ENCODE measurements around the gene EMC6. TPM values are rescaled to one million over a fixed set of nuclear protein-coding genes. Genes with fewer than 3 reads are reported as not detected.

The EMC6 gene
- total RNA-seq, 4 donors from 2014 or later, result 3.0 to 24.4 (median 13.2) TPM

DNA sequence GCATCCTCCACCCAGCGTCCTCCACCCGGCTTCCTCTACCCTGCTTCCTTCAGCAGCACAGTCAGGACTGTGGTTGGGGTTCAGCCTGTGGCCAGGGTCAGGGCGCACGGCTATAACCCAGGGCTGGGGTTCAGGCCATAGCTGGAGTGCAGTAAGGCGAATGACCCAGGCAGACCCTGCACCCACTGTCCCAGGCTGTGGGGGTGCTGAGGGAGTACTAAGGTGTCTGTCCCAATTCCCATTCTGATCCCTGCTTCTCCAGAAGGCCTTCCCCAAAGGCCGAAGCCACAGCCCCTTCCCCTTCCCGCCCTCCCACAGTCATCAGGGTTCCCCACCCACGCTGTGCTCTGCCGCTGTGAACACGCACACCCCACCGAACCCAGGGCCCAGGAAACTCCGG is 12.4 kb downstream of the EMC6 start:
- Histone ChIP-seq H3K36me3 (no peaks in the 10 kb centered on the region), H3K27ac (no peak overlapping the region), H3K4me3 (no peak overlapping the region), H3K27me3 (peaks cover 30% of the 10 kb centered on the region), H3K4me1 (no peaks in the 10 kb centered on the region), H3K9me3 (no peaks in the 10 kb centered on the region)
- in situ Hi-C loops (cut with MboI; ENCODE audit: low pct_ligation_motif_present in 1 of 4, low pct_unique_long_range_greater_than_20kb in 1 of 4, low sequenced_read_pairs in 3 of 4), result no loop called here
- DNase-seq, result no peak
- TF ChIP-seq POLR2A (IDR thresholded peaks at IDR 0.05) (no peak), EP300 (IDR thresholded peaks at IDR 0.05; ENCODE audit: low read depth) (no peak), POLR2AphosphoS5 (IDR thresholded peaks at IDR 0.05) (no peak)
- TF ChIP-seq, protein P1, sequence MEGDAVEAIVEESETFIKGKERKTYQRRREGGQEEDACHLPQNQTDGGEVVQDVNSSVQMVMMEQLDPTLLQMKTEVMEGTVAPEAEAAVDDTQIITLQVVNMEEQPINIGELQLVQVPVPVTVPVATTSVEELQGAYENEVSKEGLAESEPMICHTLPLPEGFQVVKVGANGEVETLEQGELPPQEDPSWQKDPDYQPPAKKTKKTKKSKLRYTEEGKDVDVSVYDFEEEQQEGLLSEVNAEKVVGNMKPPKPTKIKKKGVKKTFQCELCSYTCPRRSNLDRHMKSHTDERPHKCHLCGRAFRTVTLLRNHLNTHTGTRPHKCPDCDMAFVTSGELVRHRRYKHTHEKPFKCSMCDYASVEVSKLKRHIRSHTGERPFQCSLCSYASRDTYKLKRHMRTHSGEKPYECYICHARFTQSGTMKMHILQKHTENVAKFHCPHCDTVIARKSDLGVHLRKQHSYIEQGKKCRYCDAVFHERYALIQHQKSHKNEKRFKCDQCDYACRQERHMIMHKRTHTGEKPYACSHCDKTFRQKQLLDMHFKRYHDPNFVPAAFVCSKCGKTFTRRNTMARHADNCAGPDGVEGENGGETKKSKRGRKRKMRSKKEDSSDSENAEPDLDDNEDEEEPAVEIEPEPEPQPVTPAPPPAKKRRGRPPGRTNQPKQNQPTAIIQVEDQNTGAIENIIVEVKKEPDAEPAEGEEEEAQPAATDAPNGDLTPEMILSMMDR (IDR thresholded peaks at IDR 0.05), result no peak
- intact Hi-C loops (cut with DNase I; ENCODE audit: low total_unique reads), result no loop called here
- 84 to 90% methylated on average over 4 to 12 of the region's 12 CpGs for WGBS, 2 donors (ENCODE audit: low coverage in 1 of 2)

DNA sequence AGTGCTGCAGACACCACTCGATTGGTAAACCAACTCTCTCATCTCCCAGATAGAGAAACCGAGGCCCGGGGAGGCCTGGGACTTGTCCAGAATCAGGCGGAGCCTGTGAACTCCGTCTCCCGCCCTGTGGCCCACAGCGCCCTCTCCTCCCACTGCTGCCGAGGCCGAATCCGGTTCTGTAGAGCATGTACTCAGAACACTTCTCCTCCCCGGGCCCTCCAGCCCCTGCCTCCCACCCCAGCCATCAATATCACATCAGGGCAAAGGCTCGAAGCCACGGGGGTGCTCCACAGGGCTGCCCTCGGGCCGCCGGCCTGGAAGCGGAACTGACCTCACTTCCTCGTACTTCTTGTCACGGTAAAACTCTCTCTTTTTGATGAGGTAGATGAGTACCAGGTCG is 13.0 kb downstream of the EMC6 start:
- TF ChIP-seq, protein P1 (IDR thresholded peaks at IDR 0.05), result no peak
- TF ChIP-seq POLR2AphosphoS5 (IDR thresholded peaks at IDR 0.05) (no peak), EP300 (IDR thresholded peaks at IDR 0.05; ENCODE audit: low read depth) (no peak), POLR2A (IDR thresholded peaks at IDR 0.05) (no peak)
- in situ Hi-C loops (cut with MboI; ENCODE audit: low pct_ligation_motif_present in 1 of 4, low pct_unique_long_range_greater_than_20kb in 1 of 4, low sequenced_read_pairs in 3 of 4), result no loop called here
- Histone ChIP-seq H3K4me3 (no peak overlapping the region), H3K4me1 (no peaks in the 10 kb centered on the region), H3K27me3 (peaks cover 30% of the 10 kb centered on the region), H3K27ac (no peak overlapping the region), H3K36me3 (no peaks in the 10 kb centered on the region), H3K9me3 (no peaks in the 10 kb centered on the region)
- WGBS, 2 donors (ENCODE audit: low coverage in 1 of 2), result 80% methylated on average over 20 of the region's 20 CpGs; no CpG with 5 or more reads in 1 of the 2 donors
- intact Hi-C loops (cut with DNase I; ENCODE audit: low total_unique reads), result no loop called here
- DNase-seq, result no peak

DNA sequence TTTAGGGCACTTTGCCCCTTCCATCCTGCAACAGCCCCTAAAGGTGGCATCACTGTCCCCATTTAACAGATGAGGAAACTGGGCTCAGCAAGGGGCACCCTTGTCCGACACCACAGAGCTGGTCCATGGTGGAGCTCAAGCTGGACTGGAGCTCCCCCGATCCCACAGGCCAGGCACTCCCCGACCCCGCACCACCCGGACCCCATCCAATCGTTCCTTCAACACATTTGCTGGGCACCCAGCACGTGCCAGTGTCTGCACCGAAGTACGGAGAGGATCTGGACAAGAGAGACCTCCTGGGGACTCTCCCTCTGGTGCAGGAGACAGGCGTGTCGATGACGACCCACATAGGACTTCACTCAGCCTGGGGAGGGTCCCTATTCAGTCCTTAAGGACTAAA is 13.4 kb downstream of the EMC6 start:
- 83% methylated on average over 10 of the region's 12 CpGs; no CpG with 5 or more reads in 1 of the 2 donors for WGBS, 2 donors (ENCODE audit: low coverage in 1 of 2)
- H3K27me3 ChIP-seq, result peaks cover 30% of the 10 kb centered on the region
- H3K4me3 ChIP-seq, result no peak overlapping the region
- no peaks in the 10 kb centered on the region for H3K4me1 ChIP-seq
- no peaks in the 10 kb centered on the region for H3K36me3 ChIP-seq
- intact Hi-C loops (cut with DNase I; ENCODE audit: low total_unique reads), result no loop called here
- H3K27ac ChIP-seq, result no peak overlapping the region
- TF ChIP-seq POLR2AphosphoS5 (IDR thresholded peaks at IDR 0.05) (no peak), EP300 (IDR thresholded peaks at IDR 0.05; ENCODE audit: low read depth) (no peak), POLR2A (IDR thresholded peaks at IDR 0.05) (no peak)
- TF ChIP-seq, protein P1 (IDR thresholded peaks at IDR 0.05), result no peak
- in situ Hi-C loops (cut with MboI; ENCODE audit: low pct_ligation_motif_present in 1 of 4, low pct_unique_long_range_greater_than_20kb in 1 of 4, low sequenced_read_pairs in 3 of 4), result no loop called here
- no peaks in the 10 kb centered on the region for H3K9me3 ChIP-seq
- no peak for DNase-seq

DNA sequence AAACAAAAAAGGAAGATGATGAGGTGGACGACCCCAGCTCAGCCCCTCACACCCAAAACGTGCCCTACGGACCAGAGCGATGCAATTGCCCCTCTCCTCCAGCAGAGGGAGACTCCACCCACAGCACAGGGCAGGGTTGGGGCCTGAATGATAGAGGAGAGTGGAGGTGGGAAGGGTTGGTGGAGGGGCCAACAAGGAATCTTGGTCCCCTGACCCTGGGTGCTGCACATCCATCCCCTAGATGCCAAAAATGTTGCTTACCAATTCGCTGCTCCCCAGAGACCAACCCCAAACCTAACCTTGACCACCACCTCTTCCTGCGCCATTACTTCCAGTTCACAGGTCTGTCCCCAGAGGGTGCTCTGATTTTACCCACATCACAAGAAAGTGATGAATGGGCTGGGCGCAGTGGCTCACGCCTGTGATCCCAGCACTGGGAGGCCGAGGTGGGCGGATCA is 14.5 kb downstream of the EMC6 start:
- WGBS, 2 donors (ENCODE audit: low coverage in 1 of 2), result 0 to 32% methylated on average over 4 to 10 of the region's 10 CpGs
- intact Hi-C loops (cut with DNase I; ENCODE audit: low total_unique reads), result no loop called here
- Histone ChIP-seq H3K36me3 (no peaks in the 10 kb centered on the region), H3K27ac (no peak overlapping the region), H3K9me3 (no peaks in the 10 kb centered on the region), H3K4me3 (no peak overlapping the region), H3K4me1 (no peaks in the 10 kb centered on the region), H3K27me3 (peaks cover 32% of the 10 kb centered on the region)
- TF ChIP-seq, protein P1 (IDR thresholded peaks at IDR 0.05), result peak; percentile 81 to 93 (median 87)
- no peak for TF ChIP-seq POLR2A (IDR thresholded peaks at IDR 0.05)
- in situ Hi-C loops (cut with MboI; ENCODE audit: low pct_ligation_motif_present in 1 of 4, low pct_unique_long_range_greater_than_20kb in 1 of 4, low sequenced_read_pairs in 3 of 4), result no loop called here
- DNase-seq, result peak; percentile 41
